ENCODE results near the gene AUTS2.

DNA sequence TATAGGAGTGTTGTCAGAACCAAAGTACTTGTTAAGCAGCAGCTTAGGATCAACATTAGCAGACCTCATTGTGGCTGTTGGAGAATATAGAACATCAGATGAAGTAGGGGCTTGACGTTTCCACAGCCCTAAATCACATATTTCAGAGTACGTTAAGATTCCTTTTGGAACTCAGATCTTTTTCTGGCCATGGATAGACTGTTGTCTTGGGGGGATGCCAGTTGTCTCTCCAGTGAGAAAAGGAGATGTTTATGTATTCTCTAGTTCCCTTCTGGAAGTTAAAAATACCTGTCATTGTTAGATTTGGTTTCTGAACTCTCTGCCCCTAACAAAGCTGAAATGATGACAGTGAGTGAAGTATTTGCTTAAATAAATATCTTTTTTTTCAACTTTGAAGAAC lies 191.3 kb downstream of the AUTS2 start:
- TF ChIP-seq, protein P1, sequence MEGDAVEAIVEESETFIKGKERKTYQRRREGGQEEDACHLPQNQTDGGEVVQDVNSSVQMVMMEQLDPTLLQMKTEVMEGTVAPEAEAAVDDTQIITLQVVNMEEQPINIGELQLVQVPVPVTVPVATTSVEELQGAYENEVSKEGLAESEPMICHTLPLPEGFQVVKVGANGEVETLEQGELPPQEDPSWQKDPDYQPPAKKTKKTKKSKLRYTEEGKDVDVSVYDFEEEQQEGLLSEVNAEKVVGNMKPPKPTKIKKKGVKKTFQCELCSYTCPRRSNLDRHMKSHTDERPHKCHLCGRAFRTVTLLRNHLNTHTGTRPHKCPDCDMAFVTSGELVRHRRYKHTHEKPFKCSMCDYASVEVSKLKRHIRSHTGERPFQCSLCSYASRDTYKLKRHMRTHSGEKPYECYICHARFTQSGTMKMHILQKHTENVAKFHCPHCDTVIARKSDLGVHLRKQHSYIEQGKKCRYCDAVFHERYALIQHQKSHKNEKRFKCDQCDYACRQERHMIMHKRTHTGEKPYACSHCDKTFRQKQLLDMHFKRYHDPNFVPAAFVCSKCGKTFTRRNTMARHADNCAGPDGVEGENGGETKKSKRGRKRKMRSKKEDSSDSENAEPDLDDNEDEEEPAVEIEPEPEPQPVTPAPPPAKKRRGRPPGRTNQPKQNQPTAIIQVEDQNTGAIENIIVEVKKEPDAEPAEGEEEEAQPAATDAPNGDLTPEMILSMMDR (IDR thresholded peaks at IDR 0.05): no peak
- TF ChIP-seq POLR2AphosphoS5 (IDR thresholded peaks at IDR 0.05): no peak
- TF ChIP-seq POLR2A (IDR thresholded peaks at IDR 0.05): no peak
